SK-N-SH (cell line): ENCODE results near the gene FAIM2. TPM values are rescaled to one million over a fixed set of nuclear protein-coding genes. Genes with fewer than 3 reads are reported as not detected.

Source experiments
- CTCF ChIA-PET: fragments of 300-600, 350-600 bp; formaldehyde crosslinking; extraction: SDS; loops from one replicate; lab custom pipeline; 2021; lab: Yijun Ruan, JAX
- POLR2A ChIA-PET: fragments of 350-600 bp; sonication (Branson Sonifier 250); formaldehyde crosslinking; extraction: SDS; loops from one replicate; lab custom pipeline; 2020; ENCODE audit warnings: antibody characterized with exemption, inconsistent platforms; lab: Yijun Ruan, JAX
- DNase-seq: peaks from one replicate; pipeline ENCODE4 v3.0.0; 2012
- H2AFZ ChIP-seq: fragments of 200-600 bp; sonication (generic); 2 replicates; pipeline ENCODE4 v1.8.1; 2016; ENCODE audit warnings: antibody characterized with exemption, mild to moderate bottlenecking, low read depth
- H3F3A ChIP-seq: fragments of 200-600 bp; sonication (generic); replicated peaks from 2 replicates; pipeline ENCODE3; 2016; ENCODE audit warnings: antibody characterized with exemption, mild to moderate bottlenecking; ENCODE audit not compliant: insufficient read depth
- H3K27ac ChIP-seq, 2 experiments: fragments of 200-500 bp in 1 of 2; fragments of 200-600 bp in 1 of 2; sonication (Bioruptor generic) in 1 of 2; sonication (generic), shearing (Covaris generic) in 1 of 2; 2 replicates each; pipeline versions ENCODE4 v1.5.1 to v1.6.1; 2014 to 2016; ENCODE audit warnings: low read depth in 2 of 2, inconsistent platforms in 1 of 2, low read length in 1 of 2, mild to moderate bottlenecking in 1 of 2, mixed read lengths in 1 of 2
- H3K27me3 ChIP-seq: fragments of 200-600 bp; sonication (generic), shearing (Covaris generic); 2 replicates; pipeline ENCODE4 v1.6.1; 2016; ENCODE audit warnings: mixed run types; ENCODE audit not compliant: insufficient read depth
- H3K36me3 ChIP-seq, 2 experiments: fragments of 200-500 bp in 1 of 2; fragments of 200-600 bp in 1 of 2; sonication (Bioruptor generic) in 1 of 2; sonication (generic) in 1 of 2; replicated peaks in 1 of 2; 2 replicates each; pipeline versions ENCODE3 to v1.5.1; 2014 to 2016; ENCODE audit warnings: low read length in 1 of 2, mild to moderate bottlenecking in 1 of 2; ENCODE audit not compliant: insufficient read depth in 2 of 2, control insufficient read depth in 1 of 2
- H3K4me1 ChIP-seq, 2 experiments: fragments of 200-500 bp in 1 of 2; fragments of 200-600 bp in 1 of 2; sonication (Bioruptor generic) in 1 of 2; sonication (generic), shearing (Covaris generic) in 1 of 2; 2 replicates each; pipeline versions ENCODE4 v1.5.1 to v1.6.1; 2014 to 2016; ENCODE audit warnings: low read depth in 1 of 2, low read length in 1 of 2, mixed run types in 1 of 2; ENCODE audit not compliant: insufficient read depth in 2 of 2, control insufficient read depth in 1 of 2
- H3K4me2 ChIP-seq: fragments of 200-600 bp; sonication (generic), shearing (Covaris generic); 2 replicates; pipeline ENCODE4 v1.6.1; 2017; ENCODE audit warnings: mixed run types
- H3K4me3 ChIP-seq, 2 experiments: fragments of 200-500 bp in 1 of 2; fragments of 200-600 bp in 1 of 2; sonication (Bioruptor generic) in 1 of 2; sonication (generic), shearing (Covaris generic) in 1 of 2; 2 replicates each; pipeline versions ENCODE4 v1.5.1 to v1.8.1; 2014 to 2016; ENCODE audit warnings: low read depth in 2 of 2, inconsistent platforms in 1 of 2, low read length in 1 of 2, mild to moderate bottlenecking in 1 of 2, mixed read lengths in 1 of 2, moderate library complexity in 1 of 2
- H3K79me2 ChIP-seq: fragments of 200-600 bp; sonication (generic); 2 replicates; pipeline ENCODE4 v1.8.1; 2017; ENCODE audit warnings: mild to moderate bottlenecking; ENCODE audit not compliant: insufficient read depth
- H3K9ac ChIP-seq: fragments of 200-600 bp; sonication (generic); 2 replicates; pipeline ENCODE4 v1.6.1; 2017; ENCODE audit warnings: mixed run types
- H3K9me2 ChIP-seq: fragments of 200-600 bp; sonication (generic); 2 replicates; pipeline ENCODE4 v1.6.1; 2017; ENCODE audit warnings: mixed run types
- H3K9me3 ChIP-seq: fragments of 200-600 bp; sonication (generic); 2 replicates; pipeline ENCODE4 v1.6.1; 2017; ENCODE audit warnings: mixed run types, mild to moderate bottlenecking, moderate library complexity
- H4K20me1 ChIP-seq: fragments of 200-600 bp; sonication (generic); 2 replicates; pipeline ENCODE4 v1.6.1; 2017; ENCODE audit warnings: mild to moderate bottlenecking, mixed run types; ENCODE audit not compliant: insufficient read depth
- CHD2 ChIP-seq: fragments of 150-350 bp; IDR thresholded peaks from 2 replicates; pipeline ENCODE4 v1.6.1; 2018; ENCODE audit warnings: low read length; ENCODE audit not compliant: partially characterized antibody
- EZH2phosphoT487 ChIP-seq: fragments of 200-600 bp; sonication (generic); IDR thresholded peaks from 2 replicates; pipeline ENCODE4 v1.6.1; 2017; ENCODE audit warnings: low read depth, mixed run types, mild to moderate bottlenecking, antibody characterized with exemption, moderate library complexity, borderline replicate concordance
- FOSL2 ChIP-seq: IDR thresholded peaks from 2 replicates; pipeline ENCODE4 v1.4.0; 2012; ENCODE audit warnings: low read depth, mild to moderate bottlenecking, moderate library complexity, borderline replicate concordance
- FOXJ3 ChIP-seq: sonication (generic); formaldehyde crosslinking; IDR thresholded peaks from 2 replicates; pipeline ENCODE4 v1.5.1; 2020; ENCODE audit warnings: mild to moderate bottlenecking, missing genetic modification reagents
- FOXM1 ChIP-seq: IDR thresholded peaks from 2 replicates; pipeline ENCODE4 v1.4.0; 2012; ENCODE audit warnings: low read depth, mild to moderate bottlenecking
- GATA2 ChIP-seq: sonication (generic); formaldehyde crosslinking; IDR thresholded peaks from 2 replicates; pipeline ENCODE4 v1.5.0; 2020; ENCODE audit warnings: mild to moderate bottlenecking, missing genetic modification reagents
- MXI1 ChIP-seq: IDR thresholded peaks from 2 replicates; pipeline ENCODE4 v1.6.1; 2012; ENCODE audit warnings: mild to moderate bottlenecking, low read depth, low read length, improper control_type of control experiment
- NFIC ChIP-seq: IDR thresholded peaks from 2 replicates; pipeline ENCODE4 v1.4.0; 2012; ENCODE audit warnings: borderline replicate concordance
- TAF1 ChIP-seq: IDR thresholded peaks from 2 replicates; pipeline ENCODE4 v1.6.1; 2012; ENCODE audit warnings: low read depth, mild to moderate bottlenecking, low read length, moderate library complexity, borderline replicate concordance
- TCF12 ChIP-seq: IDR thresholded peaks from 2 replicates; pipeline ENCODE4 v1.4.0; 2012
- TEAD4 ChIP-seq: IDR thresholded peaks from 2 replicates; pipeline ENCODE4 v1.4.0; 2012; ENCODE audit warnings: mild to moderate bottlenecking, borderline replicate concordance; ENCODE audit not compliant: insufficient read depth
- YY1 ChIP-seq: IDR thresholded peaks from 2 replicates; pipeline ENCODE4 v1.4.0; 2012; ENCODE audit warnings: low read depth, mild to moderate bottlenecking
- WGBS: methylation state at CpG from one replicate; pipeline ENCODE4 v1.1.6; 2017; ENCODE audit warnings: low lambda C conversion rate; 5-methylcytosine and 5-hydroxymethylcytosine counted together
- polyA plus RNA-seq, 3 experiments: library from polyadenylated mRNA; depleted of rRNA; stranded (reverse); fragments of >200 nt; gene quantifications; 2 replicates each; pipeline ENCODE4 v1.2.3, GENCODE V29; 2012
- TF ChIP-seq, protein P1 (sequence below): IDR thresholded peaks from 2 replicates; pipeline ENCODE4 v1.4.0; 2012; ENCODE audit warnings: low read depth, borderline replicate concordance
- TF ChIP-seq, protein P2 (sequence below): fragments of 150-350 bp; IDR thresholded peaks from 2 replicates; pipeline ENCODE4 v1.6.1; 2016; ENCODE audit warnings: mild to moderate bottlenecking, low read depth, low read length
- TF ChIP-seq, protein P3 (sequence below): IDR thresholded peaks from 2 replicates; pipeline ENCODE4 v1.4.0; 2012; ENCODE audit warnings: low read depth
- TF ChIP-seq, protein P4 (sequence below): fragments of 200-600 bp; sonication (generic); IDR thresholded peaks from 2 replicates; pipeline ENCODE4 v1.6.1; 2017; ENCODE audit warnings: antibody characterized with exemption, mild to moderate bottlenecking, moderate library complexity
- TF ChIP-seq, protein P5 (sequence below): fragments of 150-350 bp; IDR thresholded peaks from 2 replicates; pipeline ENCODE4 v1.6.1; 2017; ENCODE audit warnings: antibody characterized with exemption, low read length, low read depth, borderline replicate concordance

FAIM2 gene
- polyA plus RNA-seq, 1 of the 3 experiments (the other 2 are of a cell fraction), result 11.3 TPM

DNA sequence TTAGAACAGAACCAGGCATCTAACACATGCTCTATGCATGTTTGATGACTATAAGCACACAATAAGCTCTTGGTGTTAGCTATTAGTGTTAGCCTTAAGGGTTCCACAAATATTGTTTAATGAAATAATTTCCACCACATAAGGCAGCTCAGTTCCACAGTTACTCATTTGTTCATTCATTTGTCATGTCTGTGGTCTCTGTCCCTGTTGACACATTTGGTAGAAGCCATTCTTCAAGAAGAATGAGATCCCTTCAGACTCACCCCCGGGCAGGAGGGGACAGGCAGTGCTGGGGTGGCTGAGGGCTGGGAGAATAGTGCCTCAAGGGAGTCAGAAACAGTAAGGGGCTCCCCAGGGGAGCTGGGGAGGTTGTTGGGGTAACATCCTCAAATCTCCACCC, 3.7 kb upstream of the FAIM2 start:
- Histone ChIP-seq H3K27me3 (no peaks in the 10 kb centered on the region), H3K9me2 (no peaks in the 10 kb centered on the region), H3F3A (no peaks in the 10 kb centered on the region), H3K79me2 (no peaks in the 10 kb centered on the region), H2AFZ (no peak overlapping the region), H3K9ac (no peak overlapping the region), H3K4me3 (no peak overlapping the region), H3K4me2 (no peak overlapping the region), H3K9me3 (no peaks in the 10 kb centered on the region), H4K20me1 (no peaks in the 10 kb centered on the region), H3K36me3 (no peaks in the 10 kb centered on the region), H3K27ac (no peak overlapping the region), H3K4me1 (peaks cover 0 to 21% of the 10 kb centered on the region in 2 experiments; a peak in 1 of 4 replicates)
- 78% methylated on average over 1 of the region's 1 CpG for WGBS
- ChIA-PET CTCF (interaction anchor here (0.8 to 2.8 kb wide), 7 partner anchors 9 to 149 kb away, joined by 3 to 14 read pairs (median 6); no protein-coding TSS in a partner anchor), POLR2A (interaction anchor here (0.6 kb wide), 1 partner anchor 68 kb away, joined by 3 read pairs; no protein-coding TSS in a partner anchor)
- no peak for TF ChIP-seq FOXM1
- no peak for TF ChIP-seq CHD2
- TF ChIP-seq, protein P1, sequence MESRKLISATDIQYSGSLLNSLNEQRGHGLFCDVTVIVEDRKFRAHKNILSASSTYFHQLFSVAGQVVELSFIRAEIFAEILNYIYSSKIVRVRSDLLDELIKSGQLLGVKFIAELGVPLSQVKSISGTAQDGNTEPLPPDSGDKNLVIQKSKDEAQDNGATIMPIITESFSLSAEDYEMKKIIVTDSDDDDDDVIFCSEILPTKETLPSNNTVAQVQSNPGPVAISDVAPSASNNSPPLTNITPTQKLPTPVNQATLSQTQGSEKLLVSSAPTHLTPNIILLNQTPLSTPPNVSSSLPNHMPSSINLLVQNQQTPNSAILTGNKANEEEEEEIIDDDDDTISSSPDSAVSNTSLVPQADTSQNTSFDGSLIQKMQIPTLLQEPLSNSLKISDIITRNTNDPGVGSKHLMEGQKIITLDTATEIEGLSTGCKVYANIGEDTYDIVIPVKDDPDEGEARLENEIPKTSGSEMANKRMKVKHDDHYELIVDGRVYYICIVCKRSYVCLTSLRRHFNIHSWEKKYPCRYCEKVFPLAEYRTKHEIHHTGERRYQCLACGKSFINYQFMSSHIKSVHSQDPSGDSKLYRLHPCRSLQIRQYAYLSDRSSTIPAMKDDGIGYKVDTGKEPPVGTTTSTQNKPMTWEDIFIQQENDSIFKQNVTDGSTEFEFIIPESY, result no peak
- TF ChIP-seq EZH2phosphoT487, result no peak
- no peak for TF ChIP-seq YY1
- TF ChIP-seq FOXJ3, result no peak
- TF ChIP-seq, protein P2, sequence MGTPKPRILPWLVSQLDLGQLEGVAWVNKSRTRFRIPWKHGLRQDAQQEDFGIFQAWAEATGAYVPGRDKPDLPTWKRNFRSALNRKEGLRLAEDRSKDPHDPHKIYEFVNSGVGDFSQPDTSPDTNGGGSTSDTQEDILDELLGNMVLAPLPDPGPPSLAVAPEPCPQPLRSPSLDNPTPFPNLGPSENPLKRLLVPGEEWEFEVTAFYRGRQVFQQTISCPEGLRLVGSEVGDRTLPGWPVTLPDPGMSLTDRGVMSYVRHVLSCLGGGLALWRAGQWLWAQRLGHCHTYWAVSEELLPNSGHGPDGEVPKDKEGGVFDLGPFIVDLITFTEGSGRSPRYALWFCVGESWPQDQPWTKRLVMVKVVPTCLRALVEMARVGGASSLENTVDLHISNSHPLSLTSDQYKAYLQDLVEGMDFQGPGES, result no peak
- TF ChIP-seq GATA2, result no peak
- TF ChIP-seq NFIC, result no peak
- TF ChIP-seq, protein P3, sequence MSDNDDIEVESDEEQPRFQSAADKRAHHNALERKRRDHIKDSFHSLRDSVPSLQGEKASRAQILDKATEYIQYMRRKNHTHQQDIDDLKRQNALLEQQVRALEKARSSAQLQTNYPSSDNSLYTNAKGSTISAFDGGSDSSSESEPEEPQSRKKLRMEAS, result no peak
- no peak for DNase-seq

DNA sequence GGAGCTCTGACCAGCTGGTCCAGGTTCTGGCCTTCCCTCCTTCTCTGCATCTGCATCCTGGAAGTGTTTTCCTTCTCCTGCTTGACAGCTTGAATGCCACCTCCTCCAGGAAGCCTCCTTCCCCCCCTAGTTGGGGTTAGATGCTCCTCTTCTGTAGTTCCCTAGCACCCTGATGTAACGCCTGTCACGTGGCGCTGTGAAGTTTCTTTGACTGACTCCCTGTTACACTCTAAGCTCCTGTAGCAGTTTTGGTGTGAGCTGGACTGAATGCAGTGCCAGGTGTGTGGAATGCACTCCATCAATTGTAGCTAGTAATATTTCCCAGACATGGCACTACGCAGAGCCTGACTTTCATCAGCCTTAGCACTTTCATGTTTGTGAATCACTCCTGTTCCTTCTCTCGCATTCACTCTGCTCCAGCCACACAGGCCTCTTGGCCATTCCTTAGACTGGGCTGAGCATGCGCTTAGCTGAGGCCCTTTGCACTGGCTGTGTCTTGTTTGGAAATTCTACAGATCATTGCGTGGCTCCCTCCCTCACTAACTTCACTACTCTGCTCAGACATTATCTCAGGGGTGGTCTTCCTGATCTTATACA, 2.1 kb upstream of the FAIM2 start:
- WGBS, result 95% methylated on average over 7 of the region's 7 CpGs
- peaks cover 0 to 22% of the 10 kb centered on the region in 2 experiments; a peak in 1 of 4 replicates for H3K4me1 ChIP-seq
- H3K4me2 ChIP-seq, result no peak overlapping the region
- no peaks in the 10 kb centered on the region for H3K27me3 ChIP-seq
- ChIA-PET POLR2A (interaction anchor here (1.6 kb wide), 1 partner anchor 8 kb away, joined by 4 read pairs; no protein-coding TSS in a partner anchor), CTCF (interaction anchor here (0.6 to 3.0 kb wide), 7 partner anchors 10 to 165 kb away, joined by 3 to 14 read pairs (median 7); no protein-coding TSS in a partner anchor)
- no peaks in the 10 kb centered on the region for H4K20me1 ChIP-seq
- no peaks in the 10 kb centered on the region for H3K9me2 ChIP-seq
- no peaks in the 10 kb centered on the region for H3K79me2 ChIP-seq
- no peak overlapping the region for H3K9ac ChIP-seq
- H3K4me3 ChIP-seq, result no peak overlapping the region
- no peaks in the 10 kb centered on the region for H3F3A ChIP-seq
- DNase-seq, result no peak
- H3K27ac ChIP-seq, result no peak overlapping the region
- H3K36me3 ChIP-seq, result no peaks in the 10 kb centered on the region
- no peak for TF ChIP-seq FOSL2
- TF ChIP-seq, protein P1, result no peak
- TF ChIP-seq TAF1, result no peak
- TF ChIP-seq, protein P4, sequence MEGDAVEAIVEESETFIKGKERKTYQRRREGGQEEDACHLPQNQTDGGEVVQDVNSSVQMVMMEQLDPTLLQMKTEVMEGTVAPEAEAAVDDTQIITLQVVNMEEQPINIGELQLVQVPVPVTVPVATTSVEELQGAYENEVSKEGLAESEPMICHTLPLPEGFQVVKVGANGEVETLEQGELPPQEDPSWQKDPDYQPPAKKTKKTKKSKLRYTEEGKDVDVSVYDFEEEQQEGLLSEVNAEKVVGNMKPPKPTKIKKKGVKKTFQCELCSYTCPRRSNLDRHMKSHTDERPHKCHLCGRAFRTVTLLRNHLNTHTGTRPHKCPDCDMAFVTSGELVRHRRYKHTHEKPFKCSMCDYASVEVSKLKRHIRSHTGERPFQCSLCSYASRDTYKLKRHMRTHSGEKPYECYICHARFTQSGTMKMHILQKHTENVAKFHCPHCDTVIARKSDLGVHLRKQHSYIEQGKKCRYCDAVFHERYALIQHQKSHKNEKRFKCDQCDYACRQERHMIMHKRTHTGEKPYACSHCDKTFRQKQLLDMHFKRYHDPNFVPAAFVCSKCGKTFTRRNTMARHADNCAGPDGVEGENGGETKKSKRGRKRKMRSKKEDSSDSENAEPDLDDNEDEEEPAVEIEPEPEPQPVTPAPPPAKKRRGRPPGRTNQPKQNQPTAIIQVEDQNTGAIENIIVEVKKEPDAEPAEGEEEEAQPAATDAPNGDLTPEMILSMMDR, result no peak
- TF ChIP-seq, protein P5, sequence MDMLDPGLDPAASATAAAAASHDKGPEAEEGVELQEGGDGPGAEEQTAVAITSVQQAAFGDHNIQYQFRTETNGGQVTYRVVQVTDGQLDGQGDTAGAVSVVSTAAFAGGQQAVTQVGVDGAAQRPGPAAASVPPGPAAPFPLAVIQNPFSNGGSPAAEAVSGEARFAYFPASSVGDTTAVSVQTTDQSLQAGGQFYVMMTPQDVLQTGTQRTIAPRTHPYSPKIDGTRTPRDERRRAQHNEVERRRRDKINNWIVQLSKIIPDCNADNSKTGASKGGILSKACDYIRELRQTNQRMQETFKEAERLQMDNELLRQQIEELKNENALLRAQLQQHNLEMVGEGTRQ, result no peak
- TF ChIP-seq FOXJ3, result no peak
- TF ChIP-seq TCF12, result no peak
- TF ChIP-seq TEAD4, result no peak
- no peak for TF ChIP-seq MXI1
- no peaks in the 10 kb centered on the region for H3K9me3 ChIP-seq
- H2AFZ ChIP-seq, result no peak overlapping the region
